GM12892 (cell line): Measurements from ENCODE around the gene AIMP1.

ENCODE experiments used
- POLR2A ChIP-seq: IDR thresholded peaks from 2 replicates; pipeline ENCODE4 v1.6.1; 2011; ENCODE audit warnings: low read depth, low read length, control low read depth
- TAF1 ChIP-seq: IDR thresholded peaks from 2 replicates; pipeline ENCODE4 v1.6.1; 2011; ENCODE audit warnings: low read depth, mild to moderate bottlenecking, control low read depth, low read length, borderline replicate concordance

GRCh38 chr4:106303548-106304281 is 12.6 kb upstream of the AIMP1 start:
- TF ChIP-seq POLR2A (no peak), TAF1 (no peak)
